GM18870 (cell line): ENCODE data around the gene PIEZO2.

Experiments
- ATAC-seq: cut with Tn5 transposase; IDR thresholded peaks from one replicate; pipeline ENCODE4 v1.9.1; 2021; ENCODE audit warnings: moderate library complexity; ENCODE audit not compliant: unreplicated experiment

Gene PIEZO2

DNA sequence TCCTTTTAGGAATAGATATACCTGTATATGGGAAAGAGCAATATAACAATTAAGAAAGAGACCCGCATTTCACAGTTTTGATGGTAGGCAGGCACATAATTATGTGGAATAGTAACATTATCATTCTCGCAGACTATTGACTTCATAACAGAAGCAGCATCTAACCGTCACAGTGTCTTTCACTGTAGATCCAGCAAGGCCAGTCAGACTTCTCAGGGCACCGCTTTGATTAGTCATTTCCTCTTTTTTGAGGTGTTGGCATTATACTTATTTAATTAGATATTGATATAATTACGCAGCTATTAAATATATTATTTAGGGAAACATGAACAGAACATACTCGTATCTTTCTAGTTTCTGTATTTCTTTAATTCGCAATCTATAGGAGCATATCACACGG, 447.2 kb downstream of the PIEZO2 start:
- no peak for ATAC-seq

DNA sequence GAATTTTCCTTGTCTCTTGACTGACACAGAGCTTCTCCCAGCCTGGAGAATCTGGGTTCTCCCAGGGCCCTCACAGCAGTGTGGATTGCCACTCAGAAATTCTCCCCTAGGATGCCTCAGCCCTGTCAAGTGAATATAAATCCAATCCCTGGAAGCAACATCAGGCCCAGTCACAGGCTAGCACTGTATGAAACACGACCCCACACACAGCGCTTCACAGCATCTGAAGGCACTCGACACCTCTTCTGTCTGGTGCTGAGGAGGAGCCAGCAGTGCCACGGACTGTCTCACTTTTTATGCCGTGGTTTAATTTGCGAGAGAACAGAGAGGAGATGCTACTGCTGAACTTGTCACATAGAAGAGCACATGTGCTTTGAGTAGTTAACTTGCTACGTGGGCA, 459.0 kb downstream of the PIEZO2 start:
- ATAC-seq = no peak

- ATAC-seq = no peak
These were observed 459.4 kb downstream of the PIEZO2 start for GRCh38 chr18:10690035-10690329.

DNA sequence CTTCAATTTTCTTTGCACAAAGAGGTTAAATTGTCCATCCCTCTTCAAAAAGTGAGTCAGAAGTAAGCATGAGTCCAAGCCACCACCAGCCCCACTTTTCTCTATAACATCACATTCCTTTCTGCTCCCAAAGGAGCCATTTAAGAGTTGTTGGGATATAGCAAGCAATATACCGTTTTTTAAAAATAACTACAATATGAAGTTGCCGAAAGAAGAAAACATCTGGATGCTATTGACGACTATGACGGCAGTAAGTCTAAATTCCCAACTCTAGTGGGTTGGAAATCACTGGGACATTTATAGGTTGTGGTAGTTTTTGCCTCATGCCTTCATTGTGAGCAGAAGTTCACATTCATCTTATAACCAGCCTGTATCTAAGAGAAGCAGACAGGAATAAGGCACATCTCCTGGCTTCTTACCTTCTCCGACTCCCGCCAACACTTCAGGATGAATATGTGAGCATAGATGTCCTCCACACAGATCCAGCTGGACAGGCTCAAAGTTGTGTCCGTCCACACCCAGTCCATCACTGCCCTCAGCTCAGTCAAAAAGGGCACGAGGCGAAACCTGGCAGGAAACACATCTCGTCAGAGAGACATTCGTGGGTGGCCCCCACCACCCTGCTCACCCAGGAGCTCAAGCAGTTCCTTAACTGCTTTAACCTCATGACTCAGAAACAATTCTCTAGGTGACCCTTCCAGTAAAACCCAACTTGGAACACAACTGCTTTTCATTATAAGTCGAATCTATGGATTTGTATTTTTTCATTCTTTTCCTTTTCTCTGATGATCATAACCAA, 459.9 kb downstream of the PIEZO2 start:
- no peak for ATAC-seq

- no peak for ATAC-seq
These were observed 460.6 kb downstream of the PIEZO2 start for GRCh38 chr18:10688766-10689165.

DNA sequence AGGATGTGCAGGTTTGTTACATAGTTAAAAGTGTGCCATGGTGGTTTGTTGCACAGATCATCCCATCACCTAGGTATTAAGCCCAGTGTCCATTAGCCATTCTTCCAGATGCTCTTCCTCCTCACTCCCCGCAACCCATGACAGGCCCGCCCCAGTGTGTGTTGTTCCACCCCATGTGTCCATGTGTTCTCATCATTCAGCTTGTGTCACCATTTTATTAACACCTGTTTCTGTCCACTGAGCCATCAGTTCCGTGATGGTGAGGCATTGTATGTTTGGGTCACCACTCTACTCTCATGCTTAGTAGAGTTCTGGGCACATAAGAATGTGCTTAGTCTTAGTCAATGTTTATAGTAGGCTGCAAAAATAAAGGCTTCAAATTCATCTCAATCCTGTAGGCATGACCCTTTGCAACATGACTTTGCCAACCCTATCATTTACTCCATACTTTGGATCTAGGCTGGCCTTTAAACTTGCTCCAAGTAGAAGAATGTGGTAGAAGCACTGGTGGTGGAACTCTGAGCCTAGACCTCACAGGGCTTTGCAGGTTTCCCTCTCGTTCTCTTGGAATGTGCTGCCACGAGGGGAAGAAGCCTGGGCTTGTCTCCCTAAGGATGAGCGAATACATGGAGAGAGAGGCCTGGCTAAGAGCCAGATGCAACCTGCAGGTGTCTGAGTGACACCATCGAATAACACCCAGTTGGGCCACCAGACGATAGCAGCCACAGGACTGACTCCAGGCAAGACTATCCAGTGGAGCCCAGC, 462.0 kb downstream of the PIEZO2 start:
- no peak for ATAC-seq

DNA sequence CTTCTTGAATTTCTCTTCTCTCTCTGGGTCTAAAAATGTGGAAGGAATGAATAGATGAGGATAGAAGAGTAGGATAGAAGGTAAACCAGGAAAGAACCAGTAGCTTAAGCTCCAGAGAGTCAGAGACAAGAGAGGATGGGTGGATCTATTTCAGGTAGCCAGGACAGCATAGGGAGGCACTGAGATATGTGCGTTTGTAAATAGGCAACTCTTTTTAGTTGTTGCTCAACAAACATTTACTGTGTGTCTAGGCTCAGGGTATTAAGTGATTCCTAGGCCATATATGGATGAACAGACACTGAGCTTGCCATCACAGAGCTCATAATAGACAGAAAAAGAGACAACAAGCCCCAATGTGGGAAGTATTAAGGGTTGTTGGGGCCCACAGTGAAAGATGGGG, 463.1 kb downstream of the PIEZO2 start:
- no peak for ATAC-seq

GRCh38 chr18:10685484-10685883, 463.9 kb downstream of the PIEZO2 start:
- no peak for ATAC-seq

DNA sequence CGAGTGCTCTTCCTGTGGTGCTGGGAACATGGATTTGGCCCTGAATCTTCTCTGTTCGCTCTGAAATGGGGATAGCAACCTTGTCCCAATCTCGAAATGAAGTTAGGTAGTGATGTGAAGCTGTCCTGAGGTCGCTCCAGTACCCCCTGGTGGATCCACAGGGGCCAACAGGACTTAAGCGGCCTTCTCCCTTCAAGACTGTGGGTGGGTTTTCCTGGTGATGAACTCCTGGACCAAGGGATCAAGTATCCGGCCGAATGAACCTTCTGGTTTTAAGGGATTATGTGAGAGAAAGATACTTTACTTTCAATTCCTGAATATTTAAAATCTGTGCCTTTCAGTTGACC, 467.0 kb downstream of the PIEZO2 start:
- ATAC-seq = no peak

DNA sequence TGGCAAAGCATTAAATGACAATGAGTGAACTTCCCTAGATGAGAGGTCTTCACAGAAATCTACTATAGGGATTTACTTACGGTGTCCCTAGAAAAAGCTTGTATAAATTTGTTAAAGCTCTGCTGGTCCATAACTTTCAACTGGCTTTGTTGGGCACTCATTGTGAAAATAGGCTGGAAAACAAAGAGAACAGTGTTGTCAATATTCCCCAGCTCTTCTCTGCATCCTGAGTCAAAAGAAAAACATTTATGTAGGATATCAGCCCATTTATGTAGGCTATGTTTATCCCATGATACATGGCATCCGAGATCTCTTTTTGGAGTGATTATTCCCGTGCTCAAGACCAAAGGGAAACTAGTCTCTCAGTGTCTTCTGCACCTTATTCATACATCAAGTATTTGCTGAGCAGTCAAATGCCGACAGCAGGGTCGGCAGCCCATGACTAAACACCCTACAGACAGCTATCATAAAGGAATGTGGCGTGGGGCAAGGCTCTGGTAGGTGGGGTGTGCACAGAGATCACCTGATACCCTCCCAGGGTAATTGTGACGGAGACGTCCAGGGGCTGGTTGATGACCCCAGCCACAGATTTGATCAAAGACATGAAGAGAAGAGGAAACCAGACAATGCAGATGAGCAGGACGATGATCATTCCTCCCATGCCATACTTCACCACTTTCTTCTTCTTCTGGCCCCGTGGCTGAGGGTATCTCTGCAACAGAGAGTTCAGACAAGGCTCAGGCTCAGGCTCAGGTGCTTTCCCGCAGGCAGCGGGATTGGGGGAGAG, 467.6 kb downstream of the PIEZO2 start:
- ATAC-seq = no peak

DNA sequence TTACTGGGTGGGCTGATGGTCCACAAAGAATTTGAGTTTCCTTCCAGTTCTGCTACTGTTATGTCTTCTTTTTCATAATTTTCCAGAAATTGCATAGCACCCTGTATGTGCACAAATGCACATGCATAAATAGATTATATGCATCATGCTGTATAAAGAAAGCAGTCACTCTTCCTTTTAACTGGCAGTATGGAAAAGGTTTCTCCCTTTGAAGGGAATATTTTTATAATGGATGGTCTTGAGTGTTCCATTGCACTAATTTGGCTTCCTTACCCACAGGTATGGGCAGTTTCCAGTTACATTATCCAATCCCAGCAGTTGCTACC, 469.1 kb downstream of the PIEZO2 start:
- ATAC-seq = no peak

DNA sequence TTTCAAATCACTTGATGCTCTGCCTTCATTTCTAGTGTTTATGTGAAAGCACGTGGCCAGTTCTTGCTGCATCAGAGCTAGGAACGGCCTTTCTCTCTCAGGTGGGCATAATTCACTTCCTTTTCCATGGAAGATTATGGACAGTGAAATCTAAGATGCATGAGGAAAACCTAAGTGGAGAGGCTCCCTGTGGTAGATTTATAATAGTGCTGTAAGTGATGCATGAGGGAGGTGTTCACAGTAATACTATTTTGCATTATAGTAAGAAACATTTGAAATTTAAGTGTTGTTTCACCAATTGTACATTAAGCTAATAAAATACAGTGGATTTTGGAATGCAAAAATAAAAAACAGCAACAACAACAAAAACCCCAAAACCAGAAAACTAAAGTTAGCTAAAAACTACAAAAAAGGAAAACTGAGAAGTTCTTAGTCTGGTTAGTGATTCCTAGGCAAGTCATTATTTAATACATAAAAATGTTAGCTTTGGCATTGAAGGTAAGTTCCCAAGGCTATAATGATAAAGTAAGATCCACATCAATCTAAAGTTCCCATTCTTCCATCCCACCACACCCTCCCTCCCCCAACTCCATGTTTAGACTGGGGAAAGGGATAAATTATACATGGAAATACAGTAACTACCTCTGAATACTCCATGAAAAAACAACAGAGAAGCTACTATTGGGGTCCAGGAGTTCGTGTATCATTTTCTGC, 469.7 kb downstream of the PIEZO2 start:
- ATAC-seq = no peak

DNA sequence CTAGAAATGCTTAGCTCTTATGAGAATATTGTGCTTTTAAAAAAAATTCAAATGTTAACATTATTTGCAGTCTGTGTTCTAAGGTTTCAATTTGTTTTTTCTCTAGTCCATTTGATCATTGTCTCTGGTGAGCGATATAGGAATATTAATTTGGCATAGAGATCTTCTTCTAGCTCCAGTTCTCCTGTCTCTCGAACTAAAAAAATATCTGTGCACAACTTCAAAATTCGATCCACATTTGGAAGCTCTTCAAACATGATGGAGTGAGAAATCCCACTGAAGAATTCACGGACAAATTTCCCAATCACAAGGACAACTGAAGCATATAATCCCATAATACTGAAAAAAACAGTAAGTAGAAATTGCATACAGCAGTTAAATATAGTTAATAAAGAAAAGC, 477.9 kb downstream of the PIEZO2 start:
- ATAC-seq = no peak

GRCh38 chr18:10670856-10671255, 478.5 kb downstream of the PIEZO2 start:
- no peak for ATAC-seq

DNA sequence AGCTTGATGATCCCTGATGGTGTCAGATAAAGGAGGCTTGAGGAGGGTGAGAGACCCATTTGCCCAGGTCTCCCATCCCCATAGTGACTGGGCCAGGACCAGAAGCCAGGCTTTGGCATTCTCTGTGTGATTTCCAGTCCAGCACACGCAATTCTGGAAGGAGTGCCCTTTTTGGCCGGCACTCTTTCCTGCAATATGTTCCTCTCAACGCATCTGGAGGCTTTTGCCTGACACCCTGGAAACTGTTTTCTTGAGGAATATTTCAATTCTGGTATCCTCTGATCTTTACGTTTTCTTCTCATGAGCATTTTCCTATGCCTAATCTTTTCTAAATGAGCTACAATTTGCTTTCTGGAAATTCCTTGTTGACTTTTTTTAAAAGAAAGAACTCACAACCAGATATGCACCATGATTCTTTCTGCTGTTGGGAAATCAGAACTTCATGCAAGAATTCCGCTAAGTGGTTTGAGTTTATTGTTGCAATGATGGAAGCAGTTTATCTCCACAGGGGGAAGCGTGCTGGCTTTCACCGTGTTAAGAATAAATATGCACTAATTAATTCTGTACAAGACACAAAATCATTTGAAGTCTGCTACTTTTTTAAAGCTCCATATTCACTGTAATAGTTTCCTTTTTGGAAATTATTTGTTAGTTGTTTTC, 479.8 kb downstream of the PIEZO2 start:
- no peak for ATAC-seq

GRCh38 chr18:10663750-10664149, 485.6 kb downstream of the PIEZO2 start:
- ATAC-seq = no peak

DNA sequence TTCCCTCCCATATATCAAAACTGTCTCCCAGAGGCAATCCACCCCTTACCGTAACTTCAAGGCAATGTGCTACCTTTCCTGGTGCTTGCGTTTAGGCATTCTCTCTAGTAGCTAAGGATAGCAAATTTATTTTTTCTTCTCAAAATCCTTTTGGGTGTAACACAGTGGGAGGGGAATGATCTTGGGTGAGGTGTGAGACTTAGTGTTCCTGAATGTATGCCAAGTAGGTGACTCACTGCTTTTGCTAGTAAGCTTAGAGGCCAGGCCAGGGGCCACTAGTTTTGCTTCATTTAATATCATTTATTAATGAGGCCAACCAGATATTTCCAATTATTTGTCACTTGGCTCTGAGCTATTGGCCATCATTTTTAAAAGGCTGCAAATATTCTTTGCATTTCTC, 488.1 kb downstream of the PIEZO2 start:
- ATAC-seq = no peak

GRCh38 chr18:10660179-10660884, 489.0 kb downstream of the PIEZO2 start:
- no peak for ATAC-seq

DNA sequence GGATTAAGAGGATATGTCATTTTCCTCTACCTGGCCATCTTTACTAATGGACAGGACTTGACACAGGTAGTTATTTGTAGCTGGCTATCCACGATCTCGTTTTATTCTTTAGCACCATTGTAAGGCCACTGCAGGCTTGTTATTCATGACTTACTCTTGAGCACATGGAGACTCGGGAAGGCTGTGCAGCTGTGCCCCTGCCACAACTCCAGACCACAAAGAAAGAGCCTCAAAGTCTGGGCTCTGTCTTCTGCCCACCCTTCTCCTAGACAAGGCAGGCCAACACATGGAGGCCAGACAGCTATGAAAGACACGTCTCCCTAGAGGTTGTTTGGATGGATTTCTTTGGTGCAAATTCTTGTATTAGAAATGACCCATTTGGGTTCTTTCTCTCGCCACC, 489.8 kb downstream of the PIEZO2 start:
- ATAC-seq = no peak

DNA sequence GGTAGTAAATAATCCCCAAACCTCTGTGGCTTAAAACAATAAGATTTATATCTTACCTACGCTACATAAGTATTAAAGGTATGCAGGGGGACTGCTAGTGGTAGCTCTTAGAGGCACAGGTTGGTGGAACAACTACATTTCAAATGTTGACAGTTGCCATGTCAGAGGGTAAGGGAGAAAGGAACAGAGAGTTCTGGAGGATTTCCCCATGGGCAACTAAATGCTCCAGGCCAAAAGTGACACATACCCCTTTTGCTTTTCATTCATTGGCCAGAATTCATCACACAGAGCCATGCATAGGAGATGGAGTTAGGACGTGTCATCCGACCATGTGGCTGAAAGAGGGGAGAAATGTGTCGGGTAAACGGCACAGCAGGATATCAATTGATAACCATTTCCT, 490.4 kb downstream of the PIEZO2 start:
- no peak for ATAC-seq
